ENCODE data around the gene FGF14. TPM values are rescaled to one million over a fixed set of nuclear protein-coding genes. Genes with fewer than 3 reads are reported as not detected.

Gene FGF14
- total RNA-seq, 1 donor from 2014 or later, result not detected

DNA sequence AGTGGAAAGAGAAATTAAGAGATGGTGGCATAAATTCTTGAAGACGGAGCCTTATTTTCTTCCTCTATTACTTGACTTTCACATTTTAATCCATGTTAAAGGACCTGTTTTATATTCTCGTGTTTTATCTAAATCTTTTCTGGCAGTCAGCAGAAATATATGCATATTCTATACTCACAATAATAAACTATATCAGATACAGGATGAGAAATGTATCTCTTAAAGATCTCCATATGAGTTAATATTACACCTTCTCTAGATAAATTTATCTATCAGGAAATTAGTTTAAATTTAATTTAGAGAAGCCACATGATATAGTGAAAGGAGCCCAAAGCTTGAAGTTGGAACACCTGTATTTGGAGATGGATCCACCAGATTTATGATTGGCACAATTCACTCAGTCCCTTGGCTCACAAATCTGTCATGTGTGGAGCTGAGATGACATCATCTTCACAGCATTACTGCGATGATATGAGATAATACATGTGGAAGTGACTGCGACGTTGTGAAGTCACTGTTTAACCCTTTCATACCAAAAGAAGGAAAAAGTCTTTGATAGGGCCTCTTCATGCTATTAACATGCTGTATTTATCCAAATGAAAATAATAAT lies 216.4 kb downstream of the FGF14 start:
- H3K4me1 ChIP-seq, result no peaks in the 10 kb centered on the region
- H3K36me3 ChIP-seq, result no peaks in the 10 kb centered on the region
- no peak overlapping the region for H3K27ac ChIP-seq
- no peak for DNase-seq (ENCODE audit: low spot score in 2 of 2)
- H3K27me3 ChIP-seq, result no peaks in the 10 kb centered on the region
- no peaks in the 10 kb centered on the region for H3K9me3 ChIP-seq
- H3K4me3 ChIP-seq, result no peak overlapping the region
- intact Hi-C loops (cut with DNase I), result no loop called here
- TF ChIP-seq, protein P1, sequence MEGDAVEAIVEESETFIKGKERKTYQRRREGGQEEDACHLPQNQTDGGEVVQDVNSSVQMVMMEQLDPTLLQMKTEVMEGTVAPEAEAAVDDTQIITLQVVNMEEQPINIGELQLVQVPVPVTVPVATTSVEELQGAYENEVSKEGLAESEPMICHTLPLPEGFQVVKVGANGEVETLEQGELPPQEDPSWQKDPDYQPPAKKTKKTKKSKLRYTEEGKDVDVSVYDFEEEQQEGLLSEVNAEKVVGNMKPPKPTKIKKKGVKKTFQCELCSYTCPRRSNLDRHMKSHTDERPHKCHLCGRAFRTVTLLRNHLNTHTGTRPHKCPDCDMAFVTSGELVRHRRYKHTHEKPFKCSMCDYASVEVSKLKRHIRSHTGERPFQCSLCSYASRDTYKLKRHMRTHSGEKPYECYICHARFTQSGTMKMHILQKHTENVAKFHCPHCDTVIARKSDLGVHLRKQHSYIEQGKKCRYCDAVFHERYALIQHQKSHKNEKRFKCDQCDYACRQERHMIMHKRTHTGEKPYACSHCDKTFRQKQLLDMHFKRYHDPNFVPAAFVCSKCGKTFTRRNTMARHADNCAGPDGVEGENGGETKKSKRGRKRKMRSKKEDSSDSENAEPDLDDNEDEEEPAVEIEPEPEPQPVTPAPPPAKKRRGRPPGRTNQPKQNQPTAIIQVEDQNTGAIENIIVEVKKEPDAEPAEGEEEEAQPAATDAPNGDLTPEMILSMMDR (IDR thresholded peaks at IDR 0.05), result no peak

DNA sequence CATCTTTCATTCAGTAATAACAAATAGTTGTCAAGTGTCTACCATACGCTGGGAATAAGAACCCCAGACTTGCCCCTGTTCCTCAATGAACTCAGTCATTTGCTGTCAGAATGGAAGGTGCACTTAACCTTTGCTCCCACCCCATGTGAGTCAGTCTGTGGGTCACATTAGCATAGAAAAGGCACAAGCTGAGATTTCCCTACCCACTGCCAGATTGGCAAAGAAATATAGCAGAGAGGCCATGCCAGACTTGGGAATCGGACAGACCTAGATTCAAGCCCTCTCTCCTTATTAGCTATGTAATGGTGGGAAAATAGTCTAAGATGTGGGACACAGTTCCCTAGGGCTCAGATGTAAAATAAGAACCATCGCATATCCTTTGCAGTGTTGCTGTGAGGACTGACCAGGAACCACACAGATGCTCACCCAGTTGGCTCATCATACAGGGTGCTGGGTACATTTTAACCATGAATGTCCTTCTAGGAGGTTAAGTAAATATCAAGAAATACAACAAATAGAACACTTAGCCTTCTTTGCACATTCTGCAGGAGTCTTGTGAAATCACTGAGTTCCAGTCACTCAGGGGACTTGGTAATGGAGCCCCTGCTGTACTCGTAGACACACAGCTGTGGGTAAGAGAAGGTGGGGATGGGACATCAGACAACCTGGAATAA lies 218.2 kb downstream of the FGF14 start:
- TF ChIP-seq, protein P1 (IDR thresholded peaks at IDR 0.05), result no peak
- no peak overlapping the region for H3K27ac ChIP-seq
- H3K36me3 ChIP-seq, result no peaks in the 10 kb centered on the region
- H3K9me3 ChIP-seq, result no peaks in the 10 kb centered on the region
- H3K27me3 ChIP-seq, result no peaks in the 10 kb centered on the region
- DNase-seq (ENCODE audit: low spot score in 2 of 2), result no peak
- intact Hi-C loops (cut with DNase I), result no loop called here
- no peak overlapping the region for H3K4me3 ChIP-seq
- no peaks in the 10 kb centered on the region for H3K4me1 ChIP-seq

DNA sequence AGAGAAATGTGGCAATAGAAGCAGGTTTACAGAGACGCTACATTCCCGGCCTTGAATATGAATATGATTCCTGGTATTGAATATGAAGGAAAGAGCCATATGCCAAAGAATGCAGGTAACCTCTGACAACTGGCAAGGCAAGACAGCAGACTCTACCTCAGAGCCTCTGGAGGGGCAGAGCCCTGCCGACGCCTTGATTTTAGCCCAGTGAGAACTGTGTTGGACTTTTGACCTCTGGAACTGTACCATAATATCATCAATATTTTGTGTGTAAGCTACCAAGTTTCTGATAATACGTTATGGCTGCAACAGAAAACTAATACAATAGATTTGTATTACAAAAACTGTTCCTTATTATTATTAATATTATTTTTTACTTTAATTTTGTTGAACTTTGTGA lies 219.7 kb downstream of the FGF14 start:
- Histone ChIP-seq H3K36me3 (no peaks in the 10 kb centered on the region), H3K9me3 (no peaks in the 10 kb centered on the region), H3K4me1 (no peaks in the 10 kb centered on the region), H3K27ac (no peak overlapping the region), H3K4me3 (no peak overlapping the region), H3K27me3 (no peaks in the 10 kb centered on the region)
- no peak for DNase-seq (ENCODE audit: low spot score in 2 of 2)
- TF ChIP-seq, protein P1 (IDR thresholded peaks at IDR 0.05), result no peak
- intact Hi-C loops (cut with DNase I), result no loop called here

DNA sequence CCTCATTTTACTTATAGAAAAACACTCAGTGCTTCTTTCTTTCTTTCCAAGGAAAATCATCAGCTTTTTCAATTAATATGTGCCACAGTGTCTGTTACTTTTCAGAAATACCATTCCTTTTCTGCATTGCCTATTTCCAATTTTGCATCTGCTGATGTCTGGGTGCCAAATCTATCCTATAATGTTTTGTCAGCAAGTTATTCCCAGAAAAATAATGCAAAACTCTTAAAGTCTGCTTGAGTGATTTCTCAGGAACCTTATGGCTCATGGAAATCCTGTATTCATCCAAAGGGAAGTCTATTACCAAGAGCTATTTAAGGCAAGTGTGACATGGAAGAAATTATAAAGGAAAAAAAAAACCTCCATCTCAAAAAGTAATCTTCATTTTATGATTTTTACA lies 224.4 kb downstream of the FGF14 start:
- no peaks in the 10 kb centered on the region for H3K27me3 ChIP-seq
- no peaks in the 10 kb centered on the region for H3K4me1 ChIP-seq
- no peaks in the 10 kb centered on the region for H3K36me3 ChIP-seq
- H3K27ac ChIP-seq, result no peak overlapping the region
- intact Hi-C loops (cut with DNase I), result no loop called here
- no peak for DNase-seq (ENCODE audit: low spot score in 2 of 2)
- TF ChIP-seq, protein P1 (IDR thresholded peaks at IDR 0.05), result no peak
- H3K4me3 ChIP-seq, result no peak overlapping the region
- no peaks in the 10 kb centered on the region for H3K9me3 ChIP-seq

DNA sequence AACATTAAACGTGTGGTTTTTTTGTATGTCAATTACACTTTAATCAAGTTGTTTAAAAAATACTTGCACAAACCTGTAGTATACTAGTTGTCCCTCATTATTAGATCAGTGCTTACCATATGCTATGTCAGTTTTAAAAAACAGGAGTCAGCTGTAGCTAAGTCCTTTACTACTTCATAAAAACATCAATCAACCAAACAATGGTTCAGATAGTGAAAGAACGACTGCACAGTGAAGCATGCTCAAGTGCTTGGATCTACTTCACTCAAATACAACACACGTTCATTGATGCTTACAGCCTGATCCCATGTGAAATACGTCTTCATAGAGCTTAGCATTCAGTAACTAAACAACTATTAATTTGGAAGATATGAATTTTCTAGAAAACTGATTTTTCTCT lies 225.0 kb downstream of the FGF14 start:
- Histone ChIP-seq H3K9me3 (no peaks in the 10 kb centered on the region), H3K4me1 (no peaks in the 10 kb centered on the region), H3K36me3 (no peaks in the 10 kb centered on the region), H3K27me3 (no peaks in the 10 kb centered on the region), H3K27ac (no peak overlapping the region), H3K4me3 (no peak overlapping the region)
- TF ChIP-seq, protein P1 (IDR thresholded peaks at IDR 0.05), result no peak
- intact Hi-C loops (cut with DNase I), result no loop called here
- no peak for DNase-seq (ENCODE audit: low spot score in 2 of 2)

Data from ascending aorta (tissue), 2 donors.